NCI-H1105 (cell line): ENCODE data around the gene ZFAND6.
"Not testable (repeated sequence)": the region's sequence is repeated elsewhere in the genome, so short reads cannot be mapped to it uniquely, and the experiment has no call there.

Source experiments
- DNase-seq: peaks from one replicate; lab custom pipeline; 2025; lab: John Stamatoyannopoulos, UW

Gene ZFAND6

GRCh38 chr15:80142646-80143045 lies 83.2 kb downstream of the ZFAND6 start:
- no peak for DNase-seq

- no peak for DNase-seq
Observed at GRCh38 chr15:80151148-80151547, 91.7 kb downstream of the ZFAND6 start.

- no peak for DNase-seq
Observed at GRCh38 chr15:80151576-80151975, 92.1 kb downstream of the ZFAND6 start.

- peak; percentile 86 for DNase-seq
Observed at GRCh38 chr15:80152180-80152895, 92.9 kb downstream of the ZFAND6 start.

- DNase-seq = no peak
Observed at GRCh38 chr15:80152896-80153876, 93.7 kb downstream of the ZFAND6 start, which contains the start of gene FAH. TSS of gene FAH (plus strand) at chr15:80152999. CDS start at chr15:80153055, 56 bp downstream.

- no peak for DNase-seq
Observed at GRCh38 chr15:80153900-80154299, 94.4 kb downstream of the ZFAND6 start.

GRCh38 chr15:80154336-80154735 lies 94.9 kb downstream of the ZFAND6 start:
- DNase-seq = no peak

GRCh38 chr15:80155001-80155377 lies 95.5 kb downstream of the ZFAND6 start:
- no peak for DNase-seq

GRCh38 chr15:80155378-80156175 lies 96.1 kb downstream of the ZFAND6 start:
- not testable (repeated sequence) for DNase-seq

GRCh38 chr15:80156176-80156720 lies 96.8 kb downstream of the ZFAND6 start:
- no peak for DNase-seq

- DNase-seq = no peak
Observed at GRCh38 chr15:80157215-80157614, 97.7 kb downstream of the ZFAND6 start.

- no peak for DNase-seq
Observed at GRCh38 chr15:80159301-80159700, 99.8 kb downstream of the ZFAND6 start.

GRCh38 chr15:80159811-80160569 lies 100.5 kb downstream of the ZFAND6 start:
- DNase-seq = no peak

GRCh38 chr15:80160570-80161156 lies 101.2 kb downstream of the ZFAND6 start:
- no peak for DNase-seq

- DNase-seq = no peak
Observed at GRCh38 chr15:80161468-80162016, 102.1 kb downstream of the ZFAND6 start.

- no peak for DNase-seq
Observed at GRCh38 chr15:80162059-80162554, 102.6 kb downstream of the ZFAND6 start.

GRCh38 chr15:80163217-80163616 lies 103.7 kb downstream of the ZFAND6 start:
- DNase-seq = no peak

- DNase-seq = no peak
Observed at GRCh38 chr15:80163897-80164296, 104.4 kb downstream of the ZFAND6 start.

- DNase-seq = no peak
Observed at GRCh38 chr15:80167936-80168335, 108.5 kb downstream of the ZFAND6 start.

GRCh38 chr15:80168421-80168820 lies 108.9 kb downstream of the ZFAND6 start:
- no peak for DNase-seq
